Cardiac muscle cell (in vitro differentiated cells and primary cell): ENCODE measurements around the gene COL6A5. TPM values are rescaled to one million over a fixed set of nuclear protein-coding genes. Genes with fewer than 3 reads are reported as not detected.
A peak's percentile ranks its signal among the peaks of the same experiment; 100 is the strongest.

Experiments
- DNase-seq, 2 donors: peaks; one replicate each; pipeline versions ENCODE4 v3.0.0 to v3.0.0-alpha.2; 2010 to 2017; ENCODE audit warnings: low read depth in 1 of 2, low spot score in 1 of 2
- H3K27ac ChIP-seq: fragments of 200-600 bp; sonication (generic); 2 replicates; pipeline ENCODE4 v1.5.1; 2016
- H3K27me3 ChIP-seq: fragments of 200-600 bp; sonication (generic); 2 replicates; pipeline ENCODE4 v1.6.0; 2016; ENCODE audit warnings: control low read depth
- H3K36me3 ChIP-seq: fragments of 200-600 bp; sonication (generic); 2 replicates; pipeline ENCODE4 v1.5.1; 2016; ENCODE audit warnings: control low read depth
- H3K4me1 ChIP-seq: fragments of 200-600 bp; sonication (generic); 2 replicates; pipeline ENCODE4 v1.8.1; 2017; ENCODE audit warnings: low read depth, mild to moderate bottlenecking, mixed run types
- H3K4me3 ChIP-seq: fragments of 200-600 bp; sonication (generic); 2 replicates; pipeline ENCODE4 v1.5.1; 2016; ENCODE audit warnings: mild to moderate bottlenecking
- H3K9me3 ChIP-seq: fragments of 200-600 bp; sonication (generic); 2 replicates; pipeline ENCODE4 v1.5.1; 2017; ENCODE audit warnings: low read depth, mild to moderate bottlenecking, control low read depth
- polyA plus RNA-seq: library from polyadenylated mRNA; unstranded; fragments of >200 nt; fragmentation: Nextera tagmentation; extraction: Ambion mirVana; gene quantifications from 2 replicates; pipeline ENCODE4 v1.2.1, GENCODE V29; 2016
- total RNA-seq: library from RNA; depleted of rRNA; stranded (reverse); fragments of >200 nt; gene quantifications from 2 replicates; pipeline ENCODE4 v1.2.3, GENCODE V29; 2016
- TF ChIP-seq, protein P1 (sequence below): IDR thresholded peaks from 2 replicates; pipeline ENCODE4 v1.5.1; 2012; ENCODE audit warnings: low read depth, mild to moderate bottlenecking, low read length

COL6A5 gene
- total and polyA plus RNA-seq, 2 experiments from 2014 or later: not detected

GRCh38 chr3:130316169-130316568 lies 29.3 kb upstream of the COL6A5 start:
- Histone ChIP-seq H3K4me1 (no peaks in the 10 kb centered on the region), H3K36me3 (no peaks in the 10 kb centered on the region), H3K4me3 (no peak overlapping the region), H3K27me3 (no peaks in the 10 kb centered on the region), H3K27ac (no peak overlapping the region), H3K9me3 (no peaks in the 10 kb centered on the region)
- DNase-seq: peak in 1 of 2 donors; percentile 53
- TF ChIP-seq, protein P1, sequence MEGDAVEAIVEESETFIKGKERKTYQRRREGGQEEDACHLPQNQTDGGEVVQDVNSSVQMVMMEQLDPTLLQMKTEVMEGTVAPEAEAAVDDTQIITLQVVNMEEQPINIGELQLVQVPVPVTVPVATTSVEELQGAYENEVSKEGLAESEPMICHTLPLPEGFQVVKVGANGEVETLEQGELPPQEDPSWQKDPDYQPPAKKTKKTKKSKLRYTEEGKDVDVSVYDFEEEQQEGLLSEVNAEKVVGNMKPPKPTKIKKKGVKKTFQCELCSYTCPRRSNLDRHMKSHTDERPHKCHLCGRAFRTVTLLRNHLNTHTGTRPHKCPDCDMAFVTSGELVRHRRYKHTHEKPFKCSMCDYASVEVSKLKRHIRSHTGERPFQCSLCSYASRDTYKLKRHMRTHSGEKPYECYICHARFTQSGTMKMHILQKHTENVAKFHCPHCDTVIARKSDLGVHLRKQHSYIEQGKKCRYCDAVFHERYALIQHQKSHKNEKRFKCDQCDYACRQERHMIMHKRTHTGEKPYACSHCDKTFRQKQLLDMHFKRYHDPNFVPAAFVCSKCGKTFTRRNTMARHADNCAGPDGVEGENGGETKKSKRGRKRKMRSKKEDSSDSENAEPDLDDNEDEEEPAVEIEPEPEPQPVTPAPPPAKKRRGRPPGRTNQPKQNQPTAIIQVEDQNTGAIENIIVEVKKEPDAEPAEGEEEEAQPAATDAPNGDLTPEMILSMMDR: no peak

DNA sequence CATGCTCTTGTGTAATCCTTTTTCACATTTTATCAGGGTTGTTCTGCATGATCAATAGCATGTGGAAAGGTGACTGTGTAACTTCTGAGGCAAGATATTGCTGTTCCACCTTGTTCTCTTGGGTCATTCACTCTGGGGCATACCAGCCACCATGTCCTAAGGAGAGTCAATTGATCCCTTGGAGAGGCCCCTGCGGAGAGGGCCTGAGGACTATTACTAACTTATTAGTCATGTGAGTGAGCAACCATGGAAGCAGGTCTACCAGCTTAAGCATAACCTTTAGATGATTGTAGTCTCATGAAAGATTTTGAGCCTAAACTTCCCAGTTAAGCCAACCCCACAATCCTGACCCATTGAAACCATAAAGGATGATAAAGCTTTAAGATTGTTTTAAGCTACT lies 22.0 kb upstream of the COL6A5 start:
- no peak for DNase-seq
- Histone ChIP-seq H3K27me3 (no peaks in the 10 kb centered on the region), H3K4me3 (no peak overlapping the region), H3K36me3 (no peaks in the 10 kb centered on the region), H3K4me1 (no peaks in the 10 kb centered on the region), H3K9me3 (no peaks in the 10 kb centered on the region), H3K27ac (no peak overlapping the region)
- TF ChIP-seq, protein P1: no peak

GRCh38 chr3:130340766-130341165 lies 4.7 kb upstream of the COL6A5 start:
- no peaks in the 10 kb centered on the region for H3K4me1 ChIP-seq
- H3K9me3 ChIP-seq: no peaks in the 10 kb centered on the region
- no peaks in the 10 kb centered on the region for H3K36me3 ChIP-seq
- DNase-seq: peak in 1 of 2 donors; percentile 1
- H3K27me3 ChIP-seq: peaks cover 29% of the 10 kb centered on the region
- no peak overlapping the region for H3K27ac ChIP-seq
- TF ChIP-seq, protein P1: no peak
- no peak overlapping the region for H3K4me3 ChIP-seq

DNA sequence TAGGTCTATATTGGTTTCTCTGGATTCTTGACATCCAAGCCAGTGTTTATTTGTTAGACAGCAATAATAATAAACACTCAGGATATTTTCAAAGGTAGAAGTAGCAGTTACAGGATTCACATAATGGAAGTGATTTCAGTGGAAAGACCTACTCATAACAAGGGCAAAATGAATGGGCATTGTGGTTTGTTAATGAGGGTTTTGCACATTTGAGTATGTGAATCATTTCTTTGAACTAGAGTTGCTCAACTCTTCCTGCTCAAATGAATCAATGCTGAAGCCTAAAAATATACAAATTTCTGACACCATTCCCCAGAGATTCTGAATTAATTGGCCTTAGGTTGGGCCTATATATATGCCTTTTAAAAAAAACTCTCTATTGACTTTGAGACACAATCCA lies 4.1 kb upstream of the COL6A5 start:
- Histone ChIP-seq H3K27ac (no peak overlapping the region), H3K4me1 (no peaks in the 10 kb centered on the region), H3K27me3 (peaks cover 35% of the 10 kb centered on the region), H3K9me3 (no peaks in the 10 kb centered on the region), H3K36me3 (no peaks in the 10 kb centered on the region), H3K4me3 (no peak overlapping the region)
- DNase-seq: peak in 1 of 2 donors; percentile 14
- TF ChIP-seq, protein P1: no peak

- H3K4me3 ChIP-seq: no peak overlapping the region
- H3K36me3 ChIP-seq: no peaks in the 10 kb centered on the region
- DNase-seq: no peak
- H3K27me3 ChIP-seq: peaks cover 40% of the 10 kb centered on the region
- H3K27ac ChIP-seq: no peak overlapping the region
- H3K4me1 ChIP-seq: no peaks in the 10 kb centered on the region
- TF ChIP-seq, protein P1: no peak
- no peaks in the 10 kb centered on the region for H3K9me3 ChIP-seq
These were observed 3.6 kb upstream of the COL6A5 start for GRCh38 chr3:130341882-130342281.
